K562 (cell line): ENCODE data around the gene PRCC. TPM values are rescaled to one million over a fixed set of nuclear protein-coding genes. Genes with fewer than 3 reads are reported as not detected.
A peak's percentile ranks its signal among the peaks of the same experiment; 100 is the strongest.

ENCODE experiments used
- ATAC-seq: fragments of 200-7000 bp; cut with Tn5 transposase; 3 replicates; pipeline ENCODE4 v1.9.1; 2020; ENCODE audit warnings: moderate library complexity
- BruUV-seq: library from RNA; stranded (reverse); fragments of 400-500 nt; replicated peaks from 2 replicates; lab custom pipeline; 2021; lab: Mats Ljungman, UMichigan
- CTCF ChIA-PET: fragments of 300-600 bp; formaldehyde crosslinking; extraction: SDS; loops from one replicate; lab custom pipeline; 2021; ENCODE audit warnings: low intra/inter-chr PET ratio; lab: Yijun Ruan, JAX
- POLR2A ChIA-PET: fragments of 300-600, 350-650 bp; sonication (Branson Sonifier 250); formaldehyde crosslinking; extraction: SDS; loops from one replicate; lab custom pipeline; 2021; ENCODE audit warnings: antibody characterized with exemption, inconsistent platforms; lab: Yijun Ruan, JAX
- DNase-seq, 4 experiments: peaks; one replicate each; pipeline versions ENCODE4 v3.0.0 to v3.0.0-alpha.2; 2011 to 2018; ENCODE audit warnings: low spot score in 3 of 4, mixed read lengths in 3 of 4; ENCODE audit errors: extremely low read depth in 1 of 4
- FAIRE-seq: peaks from 2 replicates; lab custom pipeline; 2011; peaks lifted over from hg19 to GRCh38; lab: Jason Lieb, UNC
- H2AFZ ChIP-seq: 2 replicates; pipeline ENCODE4 v1.6.0; 2011; ENCODE audit warnings: low read depth, low read length, control low read depth, inconsistent platforms
- H3K27ac ChIP-seq: fragments of 200-600 bp; 3 replicates; pipeline ENCODE4 v1.8.0; 2011; ENCODE audit warnings: low read depth, mild to moderate bottlenecking, control low read depth, inconsistent platforms, low read length, moderate library complexity, mixed read lengths; ENCODE audit errors: extremely low read depth
- H3K27me3 ChIP-seq, 2 experiments: fragments of 300-600 bp in 1 of 2; 2 replicates in 1 of 2; 3 replicates in 1 of 2; pipeline versions ENCODE4 v1.6.0 to v1.8.0; 2011; ENCODE audit warnings: inconsistent platforms in 2 of 2, low read length in 2 of 2, mild to moderate bottlenecking in 1 of 2, mixed read lengths in 1 of 2, moderate library complexity in 1 of 2; ENCODE audit not compliant: control insufficient read depth in 2 of 2, insufficient read depth in 2 of 2
- H3K36me3 ChIP-seq: fragments of 300-600 bp; 3 replicates; pipeline ENCODE4 v1.8.0; 2011; ENCODE audit warnings: mild to moderate bottlenecking, low read length, inconsistent platforms; ENCODE audit not compliant: control insufficient read depth, insufficient read depth
- H3K4me1 ChIP-seq, 2 experiments: fragments of 200-600 bp in 1 of 2; replicated peaks in 1 of 2; 2 replicates in 1 of 2; 3 replicates in 1 of 2; pipeline versions ENCODE4 v1.5.1 to v1.8.0; 2011; ENCODE audit warnings: inconsistent platforms in 2 of 2, low read length in 2 of 2, mild to moderate bottlenecking in 1 of 2, mixed read lengths in 1 of 2, moderate library complexity in 1 of 2; ENCODE audit not compliant: control insufficient read depth in 2 of 2, insufficient read depth in 2 of 2
- H3K4me2 ChIP-seq: 2 replicates; pipeline ENCODE4 v1.6.1; 2011; ENCODE audit warnings: low read length, control low read depth, inconsistent platforms, mixed read lengths; ENCODE audit not compliant: insufficient read depth
- H3K4me3 ChIP-seq: fragments of 200-600 bp; sonication (generic), shearing (Covaris generic); 2 replicates; pipeline ENCODE4 v1.5.1; 2016; ENCODE audit warnings: control low read depth, inconsistent platforms
- H3K79me2 ChIP-seq: fragments of 200-600 bp; 3 replicates; pipeline ENCODE4 v1.8.0; 2011; ENCODE audit warnings: low read length, inconsistent platforms; ENCODE audit not compliant: control insufficient read depth, insufficient read depth
- H3K9ac ChIP-seq, 2 experiments: 2 replicates each; pipeline versions ENCODE4 v1.6.0 to v1.6.1; 2011; ENCODE audit warnings: low read depth in 2 of 2, low read length in 2 of 2, control low read depth in 1 of 2, inconsistent platforms in 1 of 2, mild to moderate bottlenecking in 1 of 2, mixed read lengths in 1 of 2; ENCODE audit not compliant: insufficient read depth in 1 of 2
- H3K9me1 ChIP-seq: one replicate; pipeline ENCODE4 v1.6.0; 2011; ENCODE audit warnings: inconsistent platforms, mild to moderate bottlenecking, low read length, moderate library complexity; ENCODE audit not compliant: control insufficient read depth, insufficient read depth
- H3K9me3 ChIP-seq: replicated peaks from 2 replicates; pipeline ENCODE4 v1.5.1; 2011; ENCODE audit warnings: low read depth, low read length, inconsistent platforms; ENCODE audit not compliant: control insufficient read depth, insufficient read depth
- H4K20me1 ChIP-seq: replicated peaks from 2 replicates; pipeline ENCODE4 v1.6.1; 2011; ENCODE audit warnings: low read length, inconsistent platforms, mixed read lengths; ENCODE audit not compliant: control insufficient read depth, insufficient read depth
- BRD9 ChIP-seq: fragments of 450-650 bp; IDR thresholded peaks from 2 replicates; pipeline ENCODE4 v1.6.1; 2018; ENCODE audit warnings: low read depth; ENCODE audit not compliant: partially characterized antibody
- CC2D1A ChIP-seq: fragments of 450-650 bp; IDR thresholded peaks from 2 replicates; pipeline ENCODE4 v1.6.1; 2017; ENCODE audit warnings: mild to moderate bottlenecking
- GABPB2 ChIP-seq: fragments of 250-450 bp; sonication (Bioruptor Pico); conservative IDR thresholded peaks from 2 replicates; pipeline ENCODE4 v1.5.1; 2021; ENCODE audit warnings: mild to moderate bottlenecking
- HCFC1 ChIP-seq: IDR thresholded peaks from 2 replicates; pipeline ENCODE4 v1.6.1; 2012; ENCODE audit warnings: low read depth, low read length, improper control_type of control experiment
- SMARCA5 ChIP-seq: fragments of 450-650 bp; IDR thresholded peaks from 2 replicates; pipeline ENCODE4 v1.6.1; 2016
- STAG1 ChIP-seq: sonication (generic); formaldehyde crosslinking; IDR thresholded peaks from 2 replicates; pipeline ENCODE4 v1.5.0; 2020; ENCODE audit warnings: missing genetic modification reagents, borderline replicate concordance
- TAF15 ChIP-seq: fragments of 200-400 bp; formaldehyde crosslinking; IDR thresholded peaks from 2 replicates; pipeline ENCODE4 v1.6.1; 2017; ENCODE audit warnings: mild to moderate bottlenecking, low read depth, low read length, moderate library complexity
- UBTF ChIP-seq, 2 experiments: IDR thresholded peaks; 2 replicates each; pipeline ENCODE4 v1.6.1; 2012; ENCODE audit warnings: improper control_type of control experiment in 2 of 2, low read depth in 2 of 2, low read length in 2 of 2, borderline replicate concordance in 1 of 2
- ZNF507 ChIP-seq: conservative IDR thresholded peaks from 2 replicates; pipeline ENCODE4 v1.6.1; 2017; ENCODE audit warnings: missing genetic modification characterization, missing compliant biosample characterization
- WGBS: fragments of 100-300 bp; shearing (Covaris generic); methylation state at CpG from one replicate; pipeline ENCODE4 v1.1.6; 2016; ENCODE audit warnings: low coverage, mixed read lengths; ENCODE audit not compliant: insufficient coverage; ENCODE audit errors: missing lambda C conversion rate; 5-methylcytosine and 5-hydroxymethylcytosine counted together
- in situ Hi-C: fragments of 300-500 bp; cut with MboI; formaldehyde crosslinking; loops from 4 replicates; pipeline ENCODE4 v1.15.0; 2018; ENCODE audit warnings: inconsistent platforms, mixed read lengths
- intact Hi-C: fragments of 100-400 bp; cut with micrococcal nuclease; formaldehyde crosslinking; loops from 2 replicates; pipeline ENCODE4 v1.14.2; 2022
- polyA plus RNA-seq, 8 experiments: library from polyadenylated mRNA; depleted of rRNA in 4 of 8; stranded (reverse) in 5 of 8; unstranded in 3 of 8; fragments of >200 nt; fragmentation: Nextera tagmentation in 2 of 8; fragmentation: Illumina TruSeq in 1 of 8; extraction: Ambion mirVana in 2 of 8; extraction: Trizol in 1 of 8; gene quantifications; 2 replicates each; pipeline versions ENCODE4 v1.2.1 to v1.2.3, GENCODE V29; 2011 to 2014; ENCODE audit warnings: inconsistent platforms in 1 of 8, missing spikeins in 1 of 8
- total RNA-seq, 7 experiments: library from RNA; depleted of rRNA in 6 of 7; stranded (reverse); fragments of >200 nt in 6 of 7; fragmentation: Illumina TruSeq in 2 of 7; extraction: Trizol in 2 of 7; gene quantifications; 2 replicates each; pipeline versions ENCODE4 v1.2.1 to v1.2.3, GENCODE V29; 2011 to 2021; ENCODE audit warnings: low replicate concordance in 1 of 7
- TF ChIP-seq, protein P1 (sequence below): fragments of 250-450 bp; sonication (Bioruptor Pico); IDR thresholded peaks from 2 replicates; pipeline ENCODE4 v1.5.0; 2021; ENCODE audit warnings: mild to moderate bottlenecking, moderate library complexity

Gene PRCC
- total and polyA plus RNA-seq, 9 of the 15 experiments (the other 6 are each of a cell fraction or from before 2014, with no cell fraction given), result 23.9 to 201 (median 41.1) TPM

DNA sequence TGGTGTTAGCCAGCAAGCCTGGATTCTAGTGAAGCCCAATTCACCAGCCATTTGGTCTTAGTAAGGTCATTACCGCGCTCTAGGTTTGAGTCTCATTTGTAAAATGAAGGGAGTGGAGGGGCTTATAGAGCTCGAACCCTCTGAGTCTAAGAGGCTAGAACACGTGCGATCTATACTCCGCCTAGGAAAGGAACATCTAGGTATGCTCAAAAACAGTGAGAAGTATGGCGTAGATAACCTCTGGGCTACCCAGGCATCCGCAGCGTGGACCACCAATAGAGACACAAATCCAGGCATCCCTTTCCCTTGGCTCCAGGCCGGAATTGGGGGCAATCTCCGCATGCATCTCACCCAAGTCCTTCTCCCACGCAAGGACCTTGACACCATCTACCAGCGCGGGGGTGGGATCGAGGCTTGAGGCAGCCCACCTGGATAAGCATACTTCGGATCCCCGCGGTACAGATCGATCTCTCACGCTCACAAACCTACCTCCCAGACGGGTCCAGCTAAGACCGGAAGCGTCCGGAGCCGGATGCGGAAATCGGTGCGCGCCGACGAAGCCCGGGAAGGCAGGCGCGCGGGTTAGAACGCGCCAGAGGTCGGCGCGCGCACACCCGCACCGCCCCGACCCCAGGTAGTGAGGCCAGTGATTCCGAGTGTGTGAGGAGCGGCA, 39.3 kb upstream of the PRCC start, which contains the start of gene METTL25B:
Gene METTL25B, plus strand, starts transcription at position 544 of the 673 bp plus-strand sequence. CDS start 636 bp downstream, outside the sequence.
- Histone ChIP-seq H3K4me2 (peak within 1 kb of the TSS; percentile 100), H3K4me3 (peak within 1 kb of the TSS; percentile 76), H3K9ac (peak within 1 kb of the TSS; percentile 91 to 99), H3K27ac (peak within 1 kb of the TSS; percentile 82), H3K9me1 (no peaks in the 10 kb centered on the region), H3K9me3 (no peaks in the 10 kb centered on the region), H4K20me1 (peaks cover 31% of the 10 kb centered on the region), H3K79me2 (peaks cover 77% of the 10 kb centered on the region), H3K27me3 (no peaks in the 10 kb centered on the region; a peak in 1 of 5 replicates), H3K4me1 (peaks cover 13 to 17% of the 10 kb centered on the region in 2 experiments; a peak in 4 of 5 replicates), H2AFZ (peak within 1 kb of the TSS; percentile 88), H3K36me3 (peaks cover 74% of the 10 kb centered on the region)
- DNase-seq, result peak in 2 of 4 experiments; percentile 87 to 93
- ChIA-PET CTCF (interaction anchor here (0.6 to 6.9 kb wide), 3 partner anchors 38 to 162 kb away, joined by 3 to 143 read pairs (median 31); partner anchors contain the start of genes INSRR and NTRK1), POLR2A (interaction anchor here (0.5 to 5.0 kb wide), 34 partner anchors 8 to 227 kb away, joined by 3 to 60 read pairs (median 4); partner anchors contain the start of genes HDGF, INSRR, MEF2D and MRPL24)
- intact Hi-C loops (loop anchor here (1.0 to 5.0 kb wide), 5 partner anchors 13 to 194 kb away; partner anchors contain the start of genes LRRC71, MRPL24 and PRCC), in situ Hi-C loops (loop anchor here (5.0 to 25.0 kb wide), 3 partner anchors 39 to 1416 kb away; partner anchors contain the start of genes FDPS, NTRK1, PKLR and PRCC)
- no peak for FAIRE-seq
- BruUV-seq, result TSS peak; percentile 75
- WGBS, result 2% methylated on average over 27 of the region's 46 CpGs
- ATAC-seq, result peak; percentile 84
- TF ChIP-seq GABPB2 (CRISPR knock-in tag) (no peak), SMARCA5 (no peak), BRD9 (peak; percentile 37), HCFC1 (peak; percentile 73), ZNF507 (no peak), TAF15 (no peak), CC2D1A (no peak), STAG1 (CRISPR knock-in tag) (no peak; the same call in 1 of the 2 replicates), UBTF (IDR thresholded peaks at IDR 0.05; ENCODE audit: borderline replicate concordance in 1 of 2, low read depth in 2 of 2, low read length in 2 of 2) (peak in 1 of 2 experiments; percentile 42; a peak in 1 of 4 replicates)
- TF ChIP-seq, protein P1, sequence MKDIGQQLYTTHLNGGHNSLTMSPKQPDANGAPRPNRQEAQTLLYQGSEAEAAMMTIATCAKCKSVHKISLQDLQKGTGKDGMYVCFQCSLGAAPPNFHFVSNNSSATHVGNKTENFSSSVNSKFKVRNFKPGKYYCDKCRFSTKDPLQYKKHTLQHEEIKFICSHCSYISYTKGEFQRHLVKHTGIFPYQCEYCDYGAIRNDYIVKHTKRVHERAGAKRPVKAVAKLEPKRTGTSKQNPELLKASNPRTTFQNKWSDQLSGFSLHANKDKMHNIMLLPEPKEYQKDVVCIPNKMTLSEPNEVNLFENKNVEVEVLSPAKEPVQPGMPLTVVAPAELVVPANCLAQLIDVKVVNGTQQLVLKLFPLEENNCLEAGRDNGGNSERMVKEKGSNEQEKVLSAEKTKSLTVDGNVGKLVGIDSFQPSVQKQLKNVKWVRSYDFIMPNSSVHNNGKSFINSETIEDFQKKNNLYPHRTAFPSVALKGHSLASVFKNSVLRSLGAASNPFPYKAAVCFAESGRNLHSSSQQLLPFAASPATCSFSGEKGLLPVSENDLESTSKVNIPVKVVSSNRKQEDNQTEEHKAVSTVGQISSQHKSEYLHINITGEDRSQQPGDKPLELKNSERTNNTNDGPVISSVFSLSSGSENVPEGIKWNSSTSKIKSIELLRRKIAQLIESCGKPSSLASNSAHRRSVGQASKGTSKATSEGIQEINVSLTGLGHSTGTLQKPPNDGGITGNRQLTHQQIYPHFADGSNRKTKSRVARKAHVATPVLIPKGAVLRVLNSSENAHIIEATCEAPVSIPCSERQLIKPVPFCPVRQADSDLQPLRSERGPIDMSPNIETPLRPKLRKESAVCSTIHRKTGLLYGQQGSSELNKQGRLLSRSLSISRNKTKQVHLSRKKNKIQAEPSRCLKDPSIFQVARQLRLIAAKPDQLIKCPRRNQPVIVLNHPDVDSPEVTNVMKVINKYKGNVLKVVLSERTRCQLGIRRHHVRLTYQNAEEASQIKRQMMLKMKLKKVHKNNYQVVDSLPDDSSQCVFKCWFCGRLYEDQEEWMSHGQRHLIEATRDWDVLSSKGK (CRISPR knock-in tag), result no peak
